CD4-positive, alpha-beta T cell treated with Interleukin-10 for 1 hour (primary cell): ENCODE measurements around the gene KNDC1.

Experiments
- DNase-seq: peaks from one replicate; pipeline ENCODE4 v3.0.0-alpha.2; 2020

The KNDC1 gene

DNA sequence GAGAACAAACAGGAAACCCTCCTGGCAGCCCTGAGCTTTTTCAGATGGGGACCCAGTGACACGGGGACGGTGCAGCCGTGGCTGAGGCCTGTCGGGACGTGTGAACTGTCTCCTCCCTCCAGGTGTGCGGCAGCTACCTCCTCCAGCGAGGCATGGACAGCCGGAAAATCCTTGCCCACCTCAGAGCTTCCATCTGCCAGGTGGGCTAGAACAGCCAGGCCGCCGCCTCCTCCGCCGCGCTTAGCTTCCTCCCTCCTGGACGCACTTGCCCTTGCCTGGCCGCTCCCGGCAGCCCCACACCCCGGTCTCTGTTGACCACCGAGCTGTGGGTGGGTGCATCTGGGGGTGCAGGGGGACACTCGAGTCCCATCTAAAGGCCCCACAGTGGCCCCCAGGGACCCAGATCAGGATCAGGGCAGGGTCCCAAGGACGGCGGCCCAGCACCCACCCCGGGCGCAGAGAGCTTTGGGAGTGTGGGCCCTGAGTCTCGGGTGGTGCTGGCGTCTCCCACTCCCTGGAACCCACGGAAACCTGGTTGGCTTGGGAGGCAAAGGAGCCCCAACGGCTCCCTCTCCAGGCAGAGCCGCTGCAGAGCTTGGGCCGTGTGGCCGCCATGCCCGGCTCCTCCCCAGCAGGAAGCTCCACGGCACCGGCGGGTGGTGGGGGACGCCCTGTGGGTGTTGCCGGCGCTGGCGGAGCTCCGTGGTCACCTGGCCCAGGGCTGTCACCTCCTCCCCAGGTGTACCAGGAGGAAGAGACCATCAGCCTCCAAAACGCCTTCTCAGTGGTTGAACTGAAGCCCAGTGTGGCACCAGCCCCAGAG, 37.1 kb downstream of the KNDC1 start:
- DNase-seq = no peak

GRCh38 chr10:133197786-133198185, 37.8 kb downstream of the KNDC1 start:
- no peak for DNase-seq

GRCh38 chr10:133198206-133198605, 38.2 kb downstream of the KNDC1 start:
- DNase-seq = no peak

DNA sequence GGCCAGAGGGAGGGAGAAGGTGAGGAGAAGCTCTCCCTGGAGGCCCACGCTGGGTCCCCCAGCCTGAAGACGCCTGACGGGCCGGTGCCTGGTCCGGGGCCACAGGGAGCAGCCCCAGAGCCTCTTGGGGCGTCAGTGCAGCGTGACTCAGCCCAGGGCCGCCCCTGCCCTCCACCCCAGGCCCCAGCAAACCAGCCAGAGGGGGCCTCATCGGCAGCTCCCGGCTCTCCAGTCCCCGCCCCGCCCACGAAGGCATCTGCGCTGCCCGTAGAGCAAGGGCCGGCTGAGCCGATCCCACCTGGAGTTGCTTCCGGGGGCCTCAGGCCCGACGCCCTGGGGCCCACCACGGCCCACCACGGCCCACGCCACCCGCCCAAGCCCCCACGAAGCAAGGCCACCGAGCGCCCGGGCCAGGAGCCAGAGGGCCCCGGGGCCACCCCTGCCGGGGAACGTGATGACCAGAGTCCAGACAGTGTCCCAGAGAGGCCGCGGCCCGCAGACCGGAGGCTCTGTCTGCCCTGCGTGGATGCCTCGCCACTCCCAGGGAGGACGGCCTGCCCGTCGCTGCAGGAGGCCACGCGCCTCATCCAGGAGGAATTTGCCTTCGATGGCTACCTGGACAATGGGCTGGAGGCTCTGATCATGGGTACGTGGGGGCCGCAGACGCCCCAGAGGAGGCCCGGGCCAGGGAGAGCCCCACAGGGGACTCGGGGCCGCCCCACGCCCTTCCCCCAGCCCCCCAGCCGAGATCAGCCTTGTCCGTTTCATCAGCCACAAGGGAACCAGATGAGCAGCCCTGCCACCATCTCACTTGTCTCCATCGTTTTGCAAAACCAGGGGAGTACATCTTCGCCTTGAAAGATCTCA, 38.8 kb downstream of the KNDC1 start:
- no peak for DNase-seq

DNA sequence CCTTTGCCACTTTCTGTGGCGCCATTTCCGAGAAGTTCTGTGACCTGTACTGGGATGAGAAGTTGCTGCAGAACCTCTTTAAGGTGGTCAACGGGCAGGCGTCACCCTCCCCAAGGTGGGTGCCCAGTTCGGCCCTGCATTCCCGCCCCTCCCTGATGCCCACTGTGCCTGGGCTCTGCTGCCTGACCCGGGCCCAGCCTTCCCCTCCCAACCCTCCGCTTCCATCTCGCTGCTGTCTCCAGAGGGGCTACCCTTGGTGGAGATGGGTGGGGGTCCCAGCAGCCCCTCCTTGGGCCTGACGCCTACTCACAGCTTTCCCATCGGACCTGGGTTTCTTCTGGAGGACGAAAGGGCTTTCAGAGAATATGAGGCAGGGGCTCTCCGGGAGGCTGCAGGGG, 39.5 kb downstream of the KNDC1 start:
- DNase-seq = no peak

DNA sequence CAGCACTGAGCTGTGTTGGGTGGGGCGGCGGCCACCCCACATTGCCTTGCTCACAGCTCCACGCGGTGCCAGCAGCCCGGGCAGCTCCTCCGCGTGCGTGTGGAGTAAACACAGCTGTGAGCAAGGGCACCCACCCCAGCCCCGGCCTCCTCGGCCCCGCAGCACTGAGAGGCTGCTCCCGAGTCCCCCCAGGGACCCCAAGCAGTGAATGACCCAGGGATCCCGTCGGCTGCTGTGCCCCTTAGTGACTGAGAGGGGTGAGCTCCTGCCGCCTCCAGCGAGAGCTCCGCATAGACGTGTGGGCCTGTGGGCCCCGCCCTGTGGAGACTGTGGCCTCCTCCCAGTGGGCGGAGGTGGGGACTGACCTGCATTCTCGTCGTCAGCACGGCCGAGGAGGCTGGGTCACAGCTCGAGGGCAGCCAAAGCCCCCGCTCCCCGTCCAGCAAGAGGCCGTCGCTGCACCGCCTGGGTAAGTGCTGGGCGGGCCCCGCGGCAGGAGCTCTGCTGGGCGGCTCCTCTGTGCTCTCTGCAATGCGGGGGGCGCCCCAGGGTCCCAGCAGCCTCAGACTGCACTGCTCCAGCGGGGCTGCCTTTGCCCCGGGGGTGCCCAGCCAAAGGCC, 40.1 kb downstream of the KNDC1 start:
- DNase-seq = no peak

- DNase-seq = no peak
Observed at GRCh38 chr10:133200621-133201031, 40.6 kb downstream of the KNDC1 start.

DNA sequence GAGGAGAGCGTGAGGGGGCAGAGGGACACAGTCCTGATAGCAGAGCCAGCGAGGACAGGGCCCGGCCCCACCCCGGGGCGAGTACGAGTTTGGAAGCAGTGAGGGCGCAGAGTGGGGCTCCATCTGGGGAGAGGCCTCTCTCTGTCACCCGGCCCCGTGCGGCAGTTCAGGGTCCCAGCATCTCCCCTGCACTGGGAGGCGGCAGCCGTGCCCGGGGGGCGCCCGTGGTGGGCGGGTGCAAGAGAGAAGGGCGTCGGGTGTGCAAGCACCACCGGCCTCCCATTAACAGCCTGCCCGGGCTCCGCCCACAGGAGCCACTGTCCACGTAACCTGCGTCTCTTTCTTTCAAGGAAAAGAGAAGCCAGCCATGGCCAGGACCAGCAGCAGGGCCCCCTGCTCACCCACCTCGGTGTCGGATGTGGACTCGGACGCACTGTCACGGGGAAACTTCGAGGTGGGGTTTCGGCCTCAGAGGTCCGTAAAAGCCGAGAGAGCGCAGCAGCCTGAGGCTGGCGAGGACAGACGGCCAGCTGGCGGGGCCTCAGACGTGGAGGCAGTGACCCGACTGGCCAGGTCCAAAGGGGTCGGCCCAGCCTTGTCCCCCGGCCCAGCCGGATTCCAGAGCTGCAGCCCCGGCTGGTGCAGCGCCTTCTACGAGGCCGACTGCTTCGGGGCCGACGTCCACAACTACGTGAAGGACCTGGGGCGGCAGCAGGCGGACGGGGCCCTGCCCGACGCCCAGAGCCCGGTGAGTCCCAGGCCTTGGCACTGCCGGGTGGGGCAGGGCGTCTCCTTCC, 41.3 kb downstream of the KNDC1 start:
- no peak for DNase-seq

GRCh38 chr10:133201948-133202725, 42.1 kb downstream of the KNDC1 start:
- DNase-seq = no peak

- DNase-seq = no peak
Observed at GRCh38 chr10:133202778-133203651, 43.0 kb downstream of the KNDC1 start.

DNA sequence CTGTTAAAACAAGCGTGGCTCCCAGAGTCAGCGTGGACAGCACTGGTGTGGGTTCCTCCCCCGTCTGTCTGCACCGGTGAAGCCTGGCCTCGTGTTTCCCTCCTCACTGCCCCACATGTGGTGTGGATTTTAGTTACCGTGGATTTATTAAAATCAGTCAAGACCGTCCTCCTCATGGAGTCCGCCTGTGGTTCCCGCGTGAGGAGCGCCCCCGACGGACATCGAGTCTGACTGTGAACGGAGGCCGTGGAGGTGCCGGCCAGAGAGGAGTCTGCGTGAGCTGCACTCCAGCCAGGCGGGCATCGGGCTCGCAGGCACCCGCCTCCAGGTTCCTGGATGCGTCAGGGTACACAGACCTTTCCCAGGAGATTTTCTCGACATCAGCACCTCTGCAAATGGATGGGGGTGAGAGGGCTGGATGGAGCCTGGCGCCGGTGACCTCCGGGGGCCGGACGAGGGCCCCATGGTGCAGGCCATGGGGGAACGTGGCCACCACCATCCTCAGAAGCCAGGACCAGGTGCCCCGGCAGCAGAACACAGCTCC, 43.7 kb downstream of the KNDC1 start:
- DNase-seq = no peak

GRCh38 chr10:133204226-133205015, 44.4 kb downstream of the KNDC1 start:
- DNase-seq = no peak

DNA sequence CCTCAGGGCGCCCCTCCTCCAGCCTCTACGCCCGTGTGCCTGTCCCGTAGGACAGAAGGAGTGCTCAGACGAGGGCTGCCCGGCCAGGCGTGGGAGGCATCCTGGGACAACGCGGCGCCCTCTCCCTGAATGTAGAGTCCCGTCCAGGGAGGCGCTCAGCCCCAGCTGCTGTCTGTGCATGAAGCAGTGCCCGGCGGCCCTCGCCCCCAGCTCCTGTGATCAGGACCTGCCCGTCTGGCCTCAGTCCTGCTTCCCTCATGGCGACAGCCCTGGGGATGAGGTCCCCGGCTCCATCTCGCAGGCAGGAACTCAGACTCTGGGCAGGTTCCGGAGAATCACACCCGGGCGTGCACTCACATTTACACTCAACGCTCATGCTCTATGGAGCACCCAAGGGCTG, 45.1 kb downstream of the KNDC1 start:
- no peak for DNase-seq

DNA sequence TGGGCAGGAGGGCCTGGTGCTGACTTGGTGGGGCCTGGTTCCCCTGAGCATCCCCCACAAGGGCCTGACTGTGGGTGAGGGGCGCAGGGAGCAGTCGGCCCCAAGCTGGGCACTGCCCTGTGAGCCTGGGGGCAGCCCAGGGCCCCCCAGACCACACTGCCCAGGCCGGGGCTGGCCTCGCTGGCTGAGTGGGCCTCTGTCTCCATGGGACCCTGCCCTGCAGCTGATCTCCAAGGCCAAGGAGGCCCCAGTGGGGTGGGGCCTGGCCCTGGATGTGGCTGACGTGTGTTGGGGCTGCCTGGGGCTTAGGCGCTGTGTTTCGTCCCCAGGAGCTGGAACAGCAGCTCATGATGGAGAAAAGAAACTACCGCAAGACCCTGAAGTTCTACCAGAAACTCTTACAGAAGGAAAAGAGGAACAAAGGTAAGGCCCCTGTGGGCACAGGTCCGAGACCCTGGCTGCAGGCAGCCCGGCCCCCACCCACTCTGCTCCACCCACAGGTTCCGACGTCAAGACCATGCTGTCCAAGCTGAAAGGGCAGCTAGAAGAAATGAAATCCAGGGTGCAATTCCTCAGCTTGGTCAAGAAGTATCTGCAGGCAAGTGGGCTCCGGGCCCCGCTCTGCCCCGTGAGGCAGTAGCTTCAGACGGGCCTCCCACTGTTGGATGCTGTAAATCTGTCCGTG, 46.5 kb downstream of the KNDC1 start:
- no peak for DNase-seq

DNA sequence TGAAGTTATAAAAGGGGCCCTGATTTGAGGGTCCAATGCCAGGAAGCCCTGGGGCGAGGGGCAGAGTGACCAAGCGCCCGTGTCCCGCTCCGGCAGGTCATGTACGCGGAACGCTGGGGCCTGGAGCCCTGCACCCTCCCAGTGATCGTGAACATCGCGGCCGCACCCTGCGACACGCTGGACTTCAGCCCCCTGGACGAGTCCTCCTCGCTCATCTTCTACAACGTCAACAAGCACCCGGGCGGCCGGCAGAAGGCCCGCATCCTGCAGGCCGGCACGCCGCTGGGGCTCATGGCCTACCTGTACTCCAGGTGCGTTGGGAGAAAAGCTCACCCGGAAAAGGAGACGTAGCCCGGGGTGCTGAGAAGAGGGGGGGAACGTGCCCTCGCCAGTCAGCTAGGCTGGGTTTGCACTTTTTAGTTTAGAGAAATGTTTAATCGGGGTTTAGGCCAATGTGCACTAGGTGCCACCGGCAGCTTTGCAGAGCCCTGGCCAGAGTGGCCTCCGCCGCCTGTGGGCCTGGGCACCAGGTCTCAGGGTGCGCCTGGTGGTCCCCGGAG, 47.1 kb downstream of the KNDC1 start:
- no peak for DNase-seq

DNA sequence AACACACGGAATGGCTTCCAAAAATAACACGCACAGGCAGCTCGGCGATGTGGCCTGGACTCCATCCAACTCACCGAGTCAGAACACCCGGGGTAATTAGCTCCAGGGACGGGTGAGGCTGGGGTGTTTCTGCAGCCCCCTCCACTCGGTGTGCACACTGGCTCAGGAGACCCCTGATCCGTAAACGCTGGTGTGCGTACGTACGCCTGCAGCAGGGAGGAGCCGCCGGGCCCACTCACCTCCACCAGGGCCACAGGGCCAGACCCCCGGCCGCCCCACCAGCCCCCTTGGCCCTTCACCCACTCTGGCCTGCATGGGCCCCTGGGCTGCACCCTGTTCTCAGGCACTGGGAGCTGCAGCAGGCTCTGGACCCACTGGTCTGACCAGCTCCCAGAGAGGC, 47.6 kb downstream of the KNDC1 start:
- DNase-seq = no peak

GRCh38 chr10:133208466-133208865, 48.4 kb downstream of the KNDC1 start:
- DNase-seq = no peak

GRCh38 chr10:133209117-133209516, 49.1 kb downstream of the KNDC1 start:
- DNase-seq = no peak

DNA sequence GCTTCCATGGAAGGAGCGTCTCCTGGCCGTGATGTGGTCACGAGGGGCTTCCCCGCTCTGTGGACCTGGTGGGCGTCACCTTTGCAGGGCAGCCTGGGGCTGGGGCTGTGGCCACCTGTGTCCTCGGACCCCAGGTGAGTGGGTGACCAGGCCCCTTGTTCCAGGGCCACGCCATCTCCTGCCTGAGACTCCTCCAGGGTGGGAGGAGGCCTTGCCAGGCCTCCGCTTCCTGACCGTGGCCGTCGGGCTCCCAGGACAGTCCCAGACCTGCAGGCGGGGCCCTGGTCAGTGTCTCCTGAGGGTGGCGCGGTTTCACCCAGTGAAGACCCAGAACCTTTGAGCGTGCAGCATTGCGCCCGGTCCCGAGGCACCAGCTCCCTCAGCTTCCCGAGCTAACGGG, 49.6 kb downstream of the KNDC1 start:
- no peak for DNase-seq
